HG03135 (cell line): ENCODE measurements around the gene GDF11.

Experiments used
- ATAC-seq: cut with Tn5 transposase; IDR thresholded peaks from one replicate; pipeline ENCODE4 v1.9.1; 2021; ENCODE audit warnings: mild to moderate bottlenecking, moderate library complexity; ENCODE audit not compliant: unreplicated experiment

The GDF11 gene

GRCh38 chr12:55742719-55743405, at the start of gene GDF11:
GDF11 (plus strand) TSS chr12:55743122; CDS start chr12:55743317, 195 bp downstream.
- peak; percentile 19 for ATAC-seq

- no peak for ATAC-seq
Measured at GRCh38 chr12:55693323-55694187, 49.4 kb upstream of the GDF11 start.

GRCh38 chr12:55694188-55694515, 48.8 kb upstream of the GDF11 start:
- ATAC-seq = no peak

- ATAC-seq = no peak
Measured at GRCh38 chr12:55694651-55695050, 48.3 kb upstream of the GDF11 start.

GRCh38 chr12:55695349-55695748, 47.6 kb upstream of the GDF11 start:
- ATAC-seq = no peak

- no peak for ATAC-seq
Measured at GRCh38 chr12:55696141-55696540, 46.8 kb upstream of the GDF11 start.

- no peak for ATAC-seq
Measured at GRCh38 chr12:55696796-55697462, 46.0 kb upstream of the GDF11 start.

GRCh38 chr12:55697686-55698085, 45.2 kb upstream of the GDF11 start:
- ATAC-seq = no peak

- no peak for ATAC-seq
Measured at GRCh38 chr12:55698241-55698955, 44.5 kb upstream of the GDF11 start.

GRCh38 chr12:55698965-55699364, 44.0 kb upstream of the GDF11 start:
- no peak for ATAC-seq

GRCh38 chr12:55699471-55700055, 43.4 kb upstream of the GDF11 start:
- ATAC-seq = no peak

GRCh38 chr12:55700255-55701018, 42.5 kb upstream of the GDF11 start:
- ATAC-seq = no peak

GRCh38 chr12:55702861-55703260, 40.1 kb upstream of the GDF11 start:
- no peak for ATAC-seq

GRCh38 chr12:55703288-55703687, 39.6 kb upstream of the GDF11 start:
- ATAC-seq = no peak

- ATAC-seq = no peak
Measured at GRCh38 chr12:55703901-55704761, 38.8 kb upstream of the GDF11 start.

- no peak for ATAC-seq
Measured at GRCh38 chr12:55704824-55705718, 37.9 kb upstream of the GDF11 start.

- no peak for ATAC-seq
Measured at GRCh38 chr12:55705782-55706402, 37.0 kb upstream of the GDF11 start.
